GM13976 (cell line): Measurements from ENCODE around the gene FHAD1.

ENCODE experiments used
- DNase-seq: peaks from one replicate; pipeline ENCODE4 v3.0.0; 2012; ENCODE audit warnings: low spot score
- CTCF ChIP-seq: IDR thresholded peaks from 2 replicates; pipeline ENCODE4 v1.5.1; 2012; ENCODE audit warnings: borderline replicate concordance, mild to moderate bottlenecking; ENCODE audit not compliant: insufficient read depth; ENCODE audit errors: extremely low read depth, missing control alignments, control extremely low read depth
- in situ Hi-C: fragments of 300-500 bp; cut with MboI; formaldehyde crosslinking; loops from one replicate; pipeline ENCODE4 v1.12.0; 2022; ENCODE audit warnings: low sequenced_read_pairs, mixed read lengths, inconsistent platforms; ENCODE audit not compliant: unreplicated experiment

Gene FHAD1

DNA sequence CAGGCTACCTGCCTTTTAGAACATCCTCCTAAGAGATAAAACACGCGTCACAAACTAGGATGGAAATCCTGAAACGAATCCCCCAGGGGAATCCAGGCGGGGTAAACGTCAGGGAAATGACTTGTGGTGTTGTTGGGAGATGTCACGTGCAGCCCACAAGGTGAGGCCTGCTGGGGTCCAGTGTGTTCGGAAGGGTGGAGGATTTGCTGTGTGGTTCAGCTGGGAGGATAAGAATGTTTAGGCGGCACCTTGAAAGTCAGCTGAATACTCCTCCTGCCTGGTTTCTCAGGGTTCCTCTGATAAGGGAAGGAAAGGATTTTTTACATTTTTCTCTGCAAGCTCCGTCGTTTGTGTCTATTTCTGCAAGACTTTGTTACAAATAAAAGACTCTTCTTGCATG is 88.0 kb downstream of the FHAD1 start:
- no peak for TF ChIP-seq CTCF

GRCh38 chr1:15336866-15337265 is 89.8 kb downstream of the FHAD1 start:
- in situ Hi-C loops = loop anchor here (25.0 kb wide), 1 partner anchor 400 kb away; the partner anchor contains the start of genes SLC25A34 and TMEM82
- no peak for DNase-seq
- TF ChIP-seq CTCF = no peak

More for the DNA sequence above, 88.0 kb downstream of the FHAD1 start:
- in situ Hi-C loops = loop anchor here (25.0 kb wide), 1 partner anchor 402 kb away; the partner anchor contains the start of genes SLC25A34 and TMEM82
- DNase-seq = no peak

DNA sequence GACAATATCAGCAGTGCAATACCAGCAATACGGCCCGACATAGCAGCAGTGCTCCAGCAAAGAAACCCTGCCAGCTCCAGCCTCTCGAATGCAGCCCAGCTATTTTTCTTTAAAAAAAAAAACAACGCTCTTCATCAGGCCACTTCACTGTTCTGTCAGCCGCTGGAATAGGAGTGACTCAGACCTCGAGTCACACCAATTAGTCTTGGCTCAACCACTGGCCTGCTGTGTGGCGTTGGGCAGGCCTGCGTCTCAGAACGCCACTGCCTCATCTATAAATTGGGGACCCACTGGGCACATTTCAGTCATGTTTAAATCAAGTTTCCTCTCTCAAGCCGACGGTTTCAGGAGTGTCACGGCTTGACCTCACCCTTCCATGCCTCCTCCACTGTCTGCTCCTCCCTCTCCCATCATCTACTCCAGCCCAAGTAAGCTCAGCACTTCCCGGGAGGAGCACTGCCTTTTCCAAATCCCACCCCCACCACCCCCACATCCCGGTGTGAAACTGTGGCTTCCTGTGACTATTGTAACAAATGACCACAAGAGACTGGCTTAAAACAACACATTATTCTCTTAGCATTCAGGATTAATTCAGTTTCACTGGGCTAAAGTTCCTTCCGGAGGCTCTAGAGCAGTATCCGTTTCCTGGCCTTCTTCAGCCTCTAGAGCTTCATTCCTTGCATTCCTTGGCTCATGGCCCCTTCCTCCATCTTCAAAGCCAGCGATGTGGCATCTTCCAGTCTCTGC is 90.8 kb downstream of the FHAD1 start:
- in situ Hi-C loops = loop anchor here (25.0 kb wide), 1 partner anchor 399 kb away; the partner anchor contains the start of genes SLC25A34 and TMEM82
- no peak for DNase-seq

DNA sequence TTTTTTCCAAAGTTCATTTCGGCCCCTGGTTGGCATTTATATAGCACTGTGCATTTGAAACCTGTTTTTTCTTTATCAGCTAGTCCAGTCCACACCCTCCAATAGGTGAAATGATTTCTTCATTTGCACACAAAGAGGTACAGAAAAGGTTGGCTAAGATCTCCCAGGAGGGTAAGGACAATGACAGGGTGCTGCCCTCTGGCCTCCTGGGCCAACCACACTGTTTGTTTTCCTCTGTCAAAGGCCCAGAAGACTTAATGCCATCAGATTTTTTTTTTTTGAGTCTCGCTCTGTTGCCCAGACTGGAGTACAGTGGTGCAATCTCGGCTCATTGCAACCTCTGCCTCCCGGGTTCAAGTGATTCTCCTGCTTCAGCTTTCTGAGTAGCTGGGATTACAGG is 92.5 kb downstream of the FHAD1 start:
- no peak for TF ChIP-seq CTCF
- in situ Hi-C loops = loop anchor here (25.0 kb wide), 1 partner anchor 398 kb away; the partner anchor contains the start of genes SLC25A34 and TMEM82
- no peak for DNase-seq

More for the DNA sequence above, 90.8 kb downstream of the FHAD1 start:
- no peak for TF ChIP-seq CTCF

DNA sequence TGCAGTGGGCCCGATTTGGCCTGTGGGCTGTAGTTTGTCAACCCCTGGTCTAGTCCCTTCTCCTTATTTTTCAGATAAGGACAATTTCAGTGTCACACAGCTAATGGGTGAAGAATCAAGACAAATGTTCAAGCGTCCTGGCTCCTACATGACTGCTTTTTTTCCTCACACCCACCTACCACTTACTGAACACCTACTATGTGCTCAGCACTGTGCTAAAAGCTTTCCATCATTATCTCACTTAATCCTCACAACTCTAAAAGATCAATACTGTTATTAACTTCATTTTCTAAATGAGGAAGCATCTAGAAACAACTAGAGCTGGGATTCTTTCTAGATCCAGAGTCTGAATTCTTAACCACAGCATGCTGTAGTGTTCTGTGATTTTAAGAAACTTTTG is 94.2 kb downstream of the FHAD1 start:
- no peak for TF ChIP-seq CTCF
- in situ Hi-C loops = loop anchor here (25.0 kb wide), 1 partner anchor 396 kb away; the partner anchor contains the start of genes SLC25A34 and TMEM82

DNA sequence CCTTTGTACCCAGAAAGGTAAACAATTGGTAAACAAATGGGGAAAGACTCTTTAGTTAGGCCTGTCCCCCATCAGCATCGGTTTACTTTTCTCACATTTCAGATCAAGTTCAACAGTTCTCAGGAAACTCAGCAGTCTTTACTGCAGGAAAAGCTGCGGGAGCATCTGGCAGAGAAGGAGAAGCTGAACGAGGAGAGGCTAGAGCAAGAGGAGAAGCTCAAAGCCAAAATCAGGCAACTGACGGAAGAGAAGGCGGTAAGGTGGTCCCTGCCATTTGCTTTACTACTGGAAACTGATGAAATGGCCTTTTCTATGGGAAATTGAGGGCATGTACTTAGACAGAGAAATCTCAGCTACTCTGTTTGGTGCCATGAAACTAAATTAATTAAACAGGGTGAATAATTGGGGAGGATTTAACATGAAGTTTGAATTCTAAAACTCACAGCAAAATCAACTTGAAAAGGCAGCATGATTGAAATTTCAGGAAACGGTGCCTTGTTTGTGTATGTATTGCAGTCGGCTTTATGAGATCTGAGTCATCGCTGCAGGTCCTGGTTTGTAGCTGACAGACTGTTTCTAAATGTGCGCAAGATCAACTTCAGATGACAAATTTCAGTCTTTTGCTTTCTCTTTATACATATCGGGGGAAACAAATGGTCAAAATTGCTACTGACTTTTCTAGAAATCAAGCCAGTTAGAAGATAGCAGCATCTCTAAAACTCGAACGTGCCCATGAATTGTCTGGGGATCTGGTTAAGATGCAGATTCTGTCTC is 94.8 kb downstream of the FHAD1 start:
- no peak for TF ChIP-seq CTCF
- in situ Hi-C loops = loop anchor here (25.0 kb wide), 1 partner anchor 395 kb away; the partner anchor contains the start of genes SLC25A34 and TMEM82
- DNase-seq = no peak

More for the DNA sequence above, 94.2 kb downstream of the FHAD1 start:
- no peak for DNase-seq
